Suppressor macrophage (primary cell): Measurements from ENCODE around the gene PRRT4.
A peak's percentile ranks its signal among the peaks of the same experiment; 100 is the strongest.

Experiments
- DNase-seq, 4 experiments: peaks; one replicate each; pipeline ENCODE4 v3.0.0-alpha.2; 2020 to 2022
- total RNA-seq, 17 experiments: gene quantifications; one replicate each; lab custom pipeline; 2026; ENCODE audit warnings: mixed read lengths in 6 of 17, inconsistent platforms in 3 of 17; lab: John Stamatoyannopoulos, UW

PRRT4 gene
- 0 to 1.3 (median 0) reads per million in 17 experiments for total RNA-seq

- DNase-seq = peak in 3 of 4 experiments; percentile 50 to 65 (median 51)
Measured at GRCh38 chr7:128361411-128362379, at the start of gene PRRT4. Gene PRRT4, minus strand, starts transcription at chr7:128361690.

GRCh38 chr7:128410451-128410753 is 48.9 kb upstream of the PRRT4 start:
- no peak for DNase-seq

- peak; percentile 89 to 96 (median 92) for DNase-seq
Measured at GRCh38 chr7:128409596-128410450, 48.3 kb upstream of the PRRT4 start, which contains the start of gene IMPDH1. Gene IMPDH1, minus strand, starts transcription at chr7:128409982. Its CDS starts 81 bp downstream, at chr7:128409901.

GRCh38 chr7:128408709-128409595 is 47.5 kb upstream of the PRRT4 start:
- DNase-seq = peak in 3 of 4 experiments; percentile 10 to 23 (median 23)

GRCh38 chr7:128407751-128408708 is 46.5 kb upstream of the PRRT4 start:
- peak in 3 of 4 experiments; percentile 20 to 42 (median 37) for DNase-seq

GRCh38 chr7:128407233-128407589 is 45.7 kb upstream of the PRRT4 start:
- DNase-seq = no peak

GRCh38 chr7:128406314-128407232 is 45.1 kb upstream of the PRRT4 start:
- peak; percentile 47 to 68 (median 58) for DNase-seq

GRCh38 chr7:128405471-128406313 is 44.2 kb upstream of the PRRT4 start:
- peak in 3 of 4 experiments; percentile 24 to 69 (median 67) for DNase-seq

- DNase-seq = peak in 1 of 4 experiments; percentile 24
Measured at GRCh38 chr7:128404886-128405470, 43.5 kb upstream of the PRRT4 start.

- DNase-seq = no peak
Measured at GRCh38 chr7:128404143-128404681, 42.7 kb upstream of the PRRT4 start.

GRCh38 chr7:128403676-128404075 is 42.2 kb upstream of the PRRT4 start:
- no peak for DNase-seq

- DNase-seq = peak in 3 of 4 experiments; percentile 45 to 50 (median 46)
Measured at GRCh38 chr7:128402356-128402755, 40.9 kb upstream of the PRRT4 start.

- DNase-seq = no peak
Measured at GRCh38 chr7:128400566-128400965, 39.1 kb upstream of the PRRT4 start.

GRCh38 chr7:128399991-128400390 is 38.5 kb upstream of the PRRT4 start:
- no peak for DNase-seq

- DNase-seq = no peak
Measured at GRCh38 chr7:128398841-128399135, 37.3 kb upstream of the PRRT4 start.

GRCh38 chr7:128398016-128398840 is 36.7 kb upstream of the PRRT4 start:
- peak; percentile 52 to 76 (median 64) for DNase-seq

GRCh38 chr7:128396357-128396756 is 34.9 kb upstream of the PRRT4 start:
- peak in 1 of 4 experiments; percentile 0 for DNase-seq
